Kidney (tissue), 14 donors: ENCODE results near the gene IFNGR1. TPM values are rescaled to one million over a fixed set of nuclear protein-coding genes. Genes with fewer than 3 reads are reported as not detected.
A peak's percentile ranks its signal among the peaks of the same experiment; 100 is the strongest.

Experiments
- DNase-seq, 5 donors: peaks; one replicate each; pipeline ENCODE4 v3.0.0-alpha.2; 2013 to 2020
- FAIRE-seq: peaks from 2 replicates; lab custom pipeline; 2012; peaks lifted over from hg19 to GRCh38; lab: Jason Lieb, UNC
- H3K27ac ChIP-seq, 2 donors: one replicate each; pipeline ENCODE4 v1.7.0; 2013; ENCODE audit warnings: low read depth in 2 of 2, low read length in 2 of 2, inconsistent platforms in 1 of 2
- H3K27me3 ChIP-seq: one replicate; pipeline ENCODE4 v1.7.1; 2013; ENCODE audit warnings: low read length, inconsistent platforms; ENCODE audit not compliant: control insufficient read depth, insufficient read depth
- H3K36me3 ChIP-seq, 3 donors: one replicate each; pipeline versions ENCODE4 v1.7.0 to v1.7.1; 2013; ENCODE audit warnings: low read length in 3 of 3, control low read depth in 1 of 3, inconsistent platforms in 1 of 3; ENCODE audit not compliant: insufficient read depth in 3 of 3, control insufficient read depth in 2 of 3
- H3K4me1 ChIP-seq, 3 donors: one replicate each; pipeline versions ENCODE4 v1.7.0 to v1.7.1; 2013; ENCODE audit warnings: low read length in 3 of 3, inconsistent platforms in 1 of 3, low read depth in 1 of 3; ENCODE audit not compliant: control insufficient read depth in 2 of 3, insufficient read depth in 2 of 3
- H3K4me3 ChIP-seq, 3 donors: one replicate each; pipeline versions ENCODE4 v1.7.0 to v1.8.1; 2013; ENCODE audit warnings: low read length in 3 of 3, control low read depth in 1 of 3, inconsistent platforms in 1 of 3
- H3K9ac ChIP-seq, 3 donors: one replicate each; pipeline versions ENCODE4 v1.7.0 to v1.7.1; 2013; ENCODE audit warnings: low read length in 3 of 3, control low read depth in 1 of 3, inconsistent platforms in 1 of 3
- H3K9me3 ChIP-seq, 3 donors: one replicate each; pipeline versions ENCODE4 v1.7.0 to v1.7.1; 2013; ENCODE audit warnings: low read length in 3 of 3, control low read depth in 1 of 3, inconsistent platforms in 1 of 3; ENCODE audit not compliant: control insufficient read depth in 2 of 3, insufficient read depth in 1 of 3
- intact Hi-C: fragments of 100-400 bp; cut with DNase I; formaldehyde crosslinking; loops from one replicate; pipeline ENCODE4 v1.11.1; 2022
- polyA plus RNA-seq: library from polyadenylated mRNA; stranded (reverse); fragments of 350-450 nt; fragmentation: Illumina TruSeq; extraction: RNeasy Lipid Tissue Mini Kit (QIAGEN cat#74804); gene quantifications from one replicate; pipeline ENCODE4 v1.2.3, GENCODE V29; 2014; ENCODE audit warnings: low read depth, low replicate concordance; ENCODE audit not compliant: insufficient read depth
- total RNA-seq: library from RNA; stranded (reverse); fragmentation: NEBNext Ultra II Directional; extraction: Animal tissue kit (Norgen Biotek cat#: 25700); gene quantifications from one replicate; pipeline ENCODE4 v1.2.1, GENCODE V29; 2021
- TF ChIP-seq, protein P1 (sequence below): IDR thresholded peaks from 3 replicates; pipeline ENCODE4 v1.5.1; 2012; ENCODE audit warnings: mild to moderate bottlenecking, moderate library complexity, borderline replicate concordance; ENCODE audit not compliant: insufficient read depth; ENCODE audit errors: extremely low read depth
- donor health status: control.
- donor health status: control.
- donor health status: control.
- donor health status: control.
- donor health status: control.
- donor health status: DM: yes; HTN: yes; CAD: no.
- donor health status: Normal renal cell carcinoma (clear cell type).

IFNGR1 gene
- total and polyA plus RNA-seq, 2 donors from 2014 or later: 42.8 to 94.3 TPM

DNA sequence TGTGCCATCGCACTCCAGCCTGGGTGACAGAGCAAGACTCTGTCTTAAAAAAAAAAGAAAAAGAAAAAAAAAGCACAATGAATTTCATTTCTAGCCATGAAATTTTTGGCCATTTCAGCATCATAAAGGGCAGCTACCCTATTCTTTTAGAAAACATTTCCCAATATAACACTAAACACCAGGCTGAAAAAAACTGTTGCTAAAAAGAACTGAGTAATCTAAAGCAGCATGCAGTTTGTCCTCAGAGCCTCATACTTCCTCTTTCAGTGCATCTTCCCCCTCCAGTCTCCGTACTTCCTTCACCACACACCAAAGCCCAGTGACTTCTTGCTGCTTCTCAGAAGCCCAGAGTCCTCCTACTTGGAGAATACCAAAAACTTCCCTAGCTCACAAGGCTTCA, 5.6 kb upstream of the IFNGR1 start:
- intact Hi-C loops: no loop called here
- no peaks in the 10 kb centered on the region for H3K9me3 ChIP-seq
- DNase-seq: no peak
- H3K27me3 ChIP-seq: no peaks in the 10 kb centered on the region
- FAIRE-seq: no peak
- TF ChIP-seq, protein P1, sequence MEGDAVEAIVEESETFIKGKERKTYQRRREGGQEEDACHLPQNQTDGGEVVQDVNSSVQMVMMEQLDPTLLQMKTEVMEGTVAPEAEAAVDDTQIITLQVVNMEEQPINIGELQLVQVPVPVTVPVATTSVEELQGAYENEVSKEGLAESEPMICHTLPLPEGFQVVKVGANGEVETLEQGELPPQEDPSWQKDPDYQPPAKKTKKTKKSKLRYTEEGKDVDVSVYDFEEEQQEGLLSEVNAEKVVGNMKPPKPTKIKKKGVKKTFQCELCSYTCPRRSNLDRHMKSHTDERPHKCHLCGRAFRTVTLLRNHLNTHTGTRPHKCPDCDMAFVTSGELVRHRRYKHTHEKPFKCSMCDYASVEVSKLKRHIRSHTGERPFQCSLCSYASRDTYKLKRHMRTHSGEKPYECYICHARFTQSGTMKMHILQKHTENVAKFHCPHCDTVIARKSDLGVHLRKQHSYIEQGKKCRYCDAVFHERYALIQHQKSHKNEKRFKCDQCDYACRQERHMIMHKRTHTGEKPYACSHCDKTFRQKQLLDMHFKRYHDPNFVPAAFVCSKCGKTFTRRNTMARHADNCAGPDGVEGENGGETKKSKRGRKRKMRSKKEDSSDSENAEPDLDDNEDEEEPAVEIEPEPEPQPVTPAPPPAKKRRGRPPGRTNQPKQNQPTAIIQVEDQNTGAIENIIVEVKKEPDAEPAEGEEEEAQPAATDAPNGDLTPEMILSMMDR: no peak
- H3K9ac ChIP-seq: no peak overlapping the region
- no peak overlapping the region for H3K27ac ChIP-seq
- H3K4me3 ChIP-seq: no peak overlapping the region
- H3K36me3 ChIP-seq: no peaks in the 10 kb centered on the region
- peaks cover 0 to 2% (median 1%) of the 10 kb centered on the region in 3 donors for H3K4me1 ChIP-seq

DNA sequence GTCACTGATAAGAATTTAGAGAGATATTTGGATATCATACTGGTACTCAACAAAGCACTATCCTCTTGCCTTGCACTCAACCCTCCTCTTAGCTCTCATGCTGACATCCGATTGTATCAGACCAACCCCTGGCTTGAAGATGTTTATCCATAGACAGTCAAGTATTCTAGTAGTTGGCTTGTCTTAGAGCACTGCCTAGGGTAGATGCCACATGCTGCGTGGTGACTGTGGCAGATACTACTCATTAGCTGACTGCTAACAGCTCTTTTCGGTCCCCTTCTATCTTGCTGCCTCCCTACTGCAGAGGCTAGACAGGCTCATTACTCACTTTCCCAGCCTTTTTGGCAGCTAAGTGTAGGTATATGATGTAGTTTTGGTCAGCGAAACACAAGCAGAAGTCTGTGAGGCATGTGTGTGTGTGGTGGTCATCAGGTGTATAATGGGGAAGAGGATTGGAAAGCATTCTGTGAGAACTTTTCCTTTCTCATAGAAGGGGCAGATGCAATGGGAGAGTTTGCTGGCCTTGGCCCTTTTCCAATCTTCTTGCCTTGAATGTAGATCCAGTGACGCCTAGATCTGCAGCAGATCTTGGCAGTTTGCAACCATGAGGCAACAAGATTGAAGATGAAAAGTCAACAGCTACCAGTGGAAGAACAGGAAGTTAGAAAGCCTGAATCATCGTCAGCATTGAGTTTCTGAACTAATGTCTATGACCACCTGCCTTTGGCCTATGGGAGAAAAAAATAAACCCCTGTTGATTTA, 4.4 kb upstream of the IFNGR1 start:
- TF ChIP-seq, protein P1: no peak
- intact Hi-C loops: no loop called here
- H3K36me3 ChIP-seq: no peaks in the 10 kb centered on the region
- DNase-seq (no peak), FAIRE-seq (no peak)
- H3K4me1 ChIP-seq: peaks cover 0 to 3% (median 2%) of the 10 kb centered on the region in 3 donors
- no peak overlapping the region for H3K27ac ChIP-seq
- no peaks in the 10 kb centered on the region for H3K9me3 ChIP-seq
- H3K9ac ChIP-seq: no peak overlapping the region
- H3K27me3 ChIP-seq: no peaks in the 10 kb centered on the region
- no peak overlapping the region for H3K4me3 ChIP-seq

DNA sequence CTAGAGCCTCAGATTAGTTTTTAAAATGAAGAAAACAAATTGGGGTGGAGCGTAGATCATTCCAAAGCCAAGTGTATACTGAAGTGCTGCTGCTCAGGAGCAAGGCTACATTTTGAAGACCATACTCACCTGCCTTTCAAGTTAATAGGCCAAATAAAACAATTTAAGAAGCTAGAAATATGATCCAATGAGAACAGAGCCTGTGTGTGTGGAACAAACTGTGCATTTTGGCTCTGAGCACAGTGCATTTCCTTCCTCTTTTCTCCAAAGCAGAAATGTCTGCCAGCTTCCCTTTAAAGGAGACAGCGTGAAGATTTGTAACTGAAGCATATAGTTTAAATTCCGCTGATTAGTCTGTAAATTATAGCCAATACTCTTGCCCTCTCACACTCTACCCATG, 3.2 kb upstream of the IFNGR1 start:
- intact Hi-C loops: no loop called here
- DNase-seq: peak in 2 of 5 donors; percentile 29 to 62
- FAIRE-seq: no peak

More for the DNA sequence above, 3.2 kb upstream of the IFNGR1 start:
- H3K27ac ChIP-seq: no peak overlapping the region
- no peak overlapping the region for H3K4me3 ChIP-seq
- H3K9ac ChIP-seq: no peak overlapping the region
- H3K4me1 ChIP-seq: peaks cover 0 to 6% (median 5%) of the 10 kb centered on the region in 3 donors
- H3K36me3 ChIP-seq: no peaks in the 10 kb centered on the region
- H3K9me3 ChIP-seq: no peaks in the 10 kb centered on the region
- TF ChIP-seq, protein P1: no peak
- no peaks in the 10 kb centered on the region for H3K27me3 ChIP-seq
